ENCODE results near the gene KRT13. TPM values are rescaled to one million over a fixed set of nuclear protein-coding genes. Genes with fewer than 3 reads are reported as not detected.

Gene KRT13
- total and polyA plus RNA-seq, 2 of the 4 experiments (the other 2 are of a cell fraction), result 0.18 to 0.56 TPM

Small RNAs within 50 kb of the gene (microRNA-seq; reads per million reads assigned to microRNA genes)
- gene MIR6510 (ENCODE audit: unreplicated experiment) (not detected), gene RNU2-32P (ENCODE audit: insufficient read depth, insufficient read length) (not detected)

Small RNAs within 50 kb of the gene (small RNA-seq; reads per million reads assigned to genes)
- gene RNU2-32P, result 1.5 to 266 (median 6.9) reads per million in 5 experiments

Other genes with a start within 250 kb of the KRT13 start
- not detected in 2 replicates for gene KRTAP9-6, start 240.2 kb downstream of the KRT13 start, total RNA-seq (2012; rRNA removed)
- gene KRTAP9-6, start 240.2 kb downstream of the KRT13 start, polyA plus RNA-seq (2012; rRNA removed), result not detected in 2 replicates
- gene KRTAP9-7, start 229.9 kb downstream of the KRT13 start, total RNA-seq (2012; rRNA removed), result not detected in 2 replicates
- gene KRTAP9-7, start 229.9 kb downstream of the KRT13 start, polyA plus RNA-seq (2012; rRNA removed), result not detected in 2 replicates
- not detected in 2 replicates for gene KRTAP29-1, start 202.8 kb downstream of the KRT13 start, total RNA-seq (2012; rRNA removed)
- gene KRTAP29-1, start 202.8 kb downstream of the KRT13 start, polyA plus RNA-seq (2012; rRNA removed), result not detected in 2 replicates
- not detected in 2 replicates for gene KRTAP16-1, start 196.3 kb downstream of the KRT13 start, total RNA-seq (2012; rRNA removed)
- gene KRTAP16-1, start 196.3 kb downstream of the KRT13 start, polyA plus RNA-seq (2012; rRNA removed), result not detected in 2 replicates
- not detected in 2 replicates for gene KRTAP17-1, start 189.9 kb downstream of the KRT13 start, total RNA-seq (2012; rRNA removed)
- gene KRTAP17-1, start 189.9 kb downstream of the KRT13 start, polyA plus RNA-seq (2012; rRNA removed), result not detected in 2 replicates
- not detected in 2 replicates for gene KRT33A, start 154.8 kb downstream of the KRT13 start, total RNA-seq (2012; rRNA removed)
- not detected in 2 replicates for gene KRT33A, start 154.8 kb downstream of the KRT13 start, polyA plus RNA-seq (2012; rRNA removed)
- gene KRT33B, start 135.8 kb downstream of the KRT13 start, total RNA-seq (2012; rRNA removed), result 0.18 and 0.28 TPM in 2 replicates
- 0.14 and 0.22 TPM in 2 replicates for gene KRT33B, start 135.8 kb downstream of the KRT13 start, polyA plus RNA-seq (2012; rRNA removed)
- gene KRT34, start 123.3 kb downstream of the KRT13 start, total RNA-seq (2012; rRNA removed), result 3.6 and 3.9 TPM in 2 replicates
- gene KRT34, start 123.3 kb downstream of the KRT13 start, polyA plus RNA-seq (2012; rRNA removed), result 3.4 and 4.2 TPM in 2 replicates
- not detected in 2 replicates for gene KRT31, start 108.0 kb downstream of the KRT13 start, total RNA-seq (2012; rRNA removed)
- gene KRT31, start 108.0 kb downstream of the KRT13 start, polyA plus RNA-seq (2012; rRNA removed), result 0.05 TPM in 1 of 2 replicates, not detected in the other
- not detected in 2 replicates for gene KRT37, start 81.0 kb downstream of the KRT13 start, total RNA-seq (2012; rRNA removed)
- not detected in 2 replicates for gene KRT37, start 81.0 kb downstream of the KRT13 start, polyA plus RNA-seq (2012; rRNA removed)
- gene KRT38, start 64.6 kb downstream of the KRT13 start, total RNA-seq (2012; rRNA removed), result not detected in 2 replicates
- gene KRT38, start 64.6 kb downstream of the KRT13 start, polyA plus RNA-seq (2012; rRNA removed), result 0.04 and 0.09 TPM in 2 replicates
- not detected in 2 replicates for gene KRT32, start 38.2 kb downstream of the KRT13 start, total RNA-seq (2012; rRNA removed)
- gene KRT32, start 38.2 kb downstream of the KRT13 start, polyA plus RNA-seq (2012; rRNA removed), result 0.06 and 0.09 TPM in 2 replicates
- not detected in 2 replicates for gene KRT35, start 24.5 kb downstream of the KRT13 start, total RNA-seq (2012; rRNA removed)
- gene KRT35, start 24.5 kb downstream of the KRT13 start, polyA plus RNA-seq (2012; rRNA removed), result not detected in 2 replicates
- gene KRT36, start 15.7 kb downstream of the KRT13 start, total RNA-seq (2012; rRNA removed), result not detected in 2 replicates
- not detected in 2 replicates for gene KRT36, start 15.7 kb downstream of the KRT13 start, polyA plus RNA-seq (2012; rRNA removed)
- gene KRT15, start 13.3 kb upstream of the KRT13 start, total RNA-seq (2012; rRNA removed), result 2.9 and 3.6 TPM in 2 replicates
- gene KRT15, start 13.3 kb upstream of the KRT13 start, polyA plus RNA-seq (2012; rRNA removed), result 5.3 and 7.6 TPM in 2 replicates
- gene KRT19, start 22.7 kb upstream of the KRT13 start, total RNA-seq (2012; rRNA removed), result 14.7 and 18.1 TPM in 2 replicates
- 12.0 and 12.5 TPM in 2 replicates for gene KRT19, start 22.7 kb upstream of the KRT13 start, polyA plus RNA-seq (2012; rRNA removed)
- not detected in 2 replicates for gene KRT9, start 66.4 kb upstream of the KRT13 start, total RNA-seq (2012; rRNA removed)
- gene KRT9, start 66.4 kb upstream of the KRT13 start, polyA plus RNA-seq (2012; rRNA removed), result not detected in 2 replicates
- gene KRT14, start 81.3 kb upstream of the KRT13 start, total RNA-seq (2012; rRNA removed), result not detected in 2 replicates
- gene KRT14, start 81.3 kb upstream of the KRT13 start, polyA plus RNA-seq (2012; rRNA removed), result not detected in 2 replicates
- not detected in 2 replicates for gene KRT16, start 107.2 kb upstream of the KRT13 start, total RNA-seq (2012; rRNA removed)
- not detected in 2 replicates for gene KRT16, start 107.2 kb upstream of the KRT13 start, polyA plus RNA-seq (2012; rRNA removed)
- 2.5 TPM in 2 replicates for gene KRT17, start 119.0 kb upstream of the KRT13 start, total RNA-seq (2012; rRNA removed)
- gene KRT17, start 119.0 kb upstream of the KRT13 start, polyA plus RNA-seq (2012; rRNA removed), result 4.6 and 5.3 TPM in 2 replicates
- gene EIF1, start 183.3 kb upstream of the KRT13 start, total RNA-seq (2012; rRNA removed), result 89.4 and 102 TPM in 2 replicates
- gene EIF1, start 183.3 kb upstream of the KRT13 start, polyA plus RNA-seq (2012; rRNA removed), result 381 and 388 TPM in 2 replicates
- not detected in 2 replicates for gene GAST, start 206.7 kb upstream of the KRT13 start, total RNA-seq (2012; rRNA removed)
- gene GAST, start 206.7 kb upstream of the KRT13 start, polyA plus RNA-seq (2012; rRNA removed), result not detected in 2 replicates
- under 0.01 TPM in 1 of 2 replicates, not detected in the other for gene HAP1, start 229.0 kb upstream of the KRT13 start, total RNA-seq (2012; rRNA removed)
- gene HAP1, start 229.0 kb upstream of the KRT13 start, polyA plus RNA-seq (2012; rRNA removed), result 0.09 and 0.11 TPM in 2 replicates

All from IMR-90 (cell line).